Left kidney (tissue), 2 donors: ENCODE results near the gene TMEM151A. TPM values are rescaled to one million over a fixed set of nuclear protein-coding genes. Genes with fewer than 3 reads are reported as not detected.
"Not testable (repeated sequence)": the region's sequence is repeated elsewhere in the genome, so short reads cannot be mapped to it uniquely, and the experiment has no call there.

ENCODE experiments used
- DNase-seq: peaks from one replicate; pipeline ENCODE4 v3.0.0-alpha.2; 2013
- polyA plus RNA-seq: library from polyadenylated mRNA; unstranded; fragments of 120-200 nt; gene quantifications from one replicate; pipeline ENCODE4 v1.2.1, GENCODE V29; 2013; ENCODE audit not compliant: insufficient read length

TMEM151A gene
- polyA plus RNA-seq, 1 donor: not detected

DNA sequence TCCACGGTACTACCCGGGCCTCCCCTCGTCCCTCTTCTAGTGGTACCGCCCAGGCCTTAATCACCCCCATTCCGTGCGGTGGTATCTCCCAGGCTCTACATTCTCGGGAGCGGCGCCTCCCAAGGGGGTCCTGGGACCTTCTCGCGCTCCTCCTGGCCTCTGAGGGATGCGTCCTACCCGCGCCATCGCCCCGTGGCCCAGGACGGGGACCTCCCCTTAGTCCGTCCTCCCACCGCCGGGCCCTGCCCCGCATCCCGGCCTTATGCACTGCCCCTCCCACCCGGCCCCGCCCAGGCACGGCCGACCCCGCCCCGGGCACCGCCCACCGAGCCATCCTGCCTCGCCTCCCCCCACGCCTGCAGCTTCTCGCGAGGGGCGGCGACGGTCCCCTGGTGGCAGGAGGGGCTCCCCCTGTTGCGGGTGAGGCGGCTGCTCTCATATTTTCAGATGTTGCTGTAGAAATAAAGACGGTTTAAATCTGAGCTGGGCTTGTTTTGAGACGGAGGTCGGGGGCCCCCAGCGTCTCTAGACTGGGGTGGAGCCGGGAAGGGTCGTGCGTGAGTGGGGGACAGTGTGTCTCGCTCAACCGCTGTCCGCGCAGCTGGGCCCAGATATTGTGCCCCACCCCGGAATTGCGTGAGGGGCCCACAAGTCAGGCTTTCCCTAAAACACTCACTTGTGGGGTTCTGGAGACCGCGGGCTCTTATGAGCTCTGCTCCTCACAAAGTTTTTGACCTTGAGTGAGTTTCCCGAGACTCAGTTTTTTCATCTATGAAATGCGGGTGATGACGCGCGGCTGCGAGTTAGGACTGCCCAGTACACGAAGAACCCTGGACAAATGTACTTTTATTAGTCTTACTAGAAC lies 24.1 kb upstream of the TMEM151A start:
- DNase-seq: peak; percentile 90

- peak; percentile 100 for DNase-seq
These were observed 23.3 kb upstream of the TMEM151A start, which contains the start of gene RAB1B for GRCh38 chr11:66268244-66268951. Gene RAB1B, plus strand, starts transcription at chr11:66268639. Its CDS starts 41 bp downstream, at chr11:66268680.

DNA sequence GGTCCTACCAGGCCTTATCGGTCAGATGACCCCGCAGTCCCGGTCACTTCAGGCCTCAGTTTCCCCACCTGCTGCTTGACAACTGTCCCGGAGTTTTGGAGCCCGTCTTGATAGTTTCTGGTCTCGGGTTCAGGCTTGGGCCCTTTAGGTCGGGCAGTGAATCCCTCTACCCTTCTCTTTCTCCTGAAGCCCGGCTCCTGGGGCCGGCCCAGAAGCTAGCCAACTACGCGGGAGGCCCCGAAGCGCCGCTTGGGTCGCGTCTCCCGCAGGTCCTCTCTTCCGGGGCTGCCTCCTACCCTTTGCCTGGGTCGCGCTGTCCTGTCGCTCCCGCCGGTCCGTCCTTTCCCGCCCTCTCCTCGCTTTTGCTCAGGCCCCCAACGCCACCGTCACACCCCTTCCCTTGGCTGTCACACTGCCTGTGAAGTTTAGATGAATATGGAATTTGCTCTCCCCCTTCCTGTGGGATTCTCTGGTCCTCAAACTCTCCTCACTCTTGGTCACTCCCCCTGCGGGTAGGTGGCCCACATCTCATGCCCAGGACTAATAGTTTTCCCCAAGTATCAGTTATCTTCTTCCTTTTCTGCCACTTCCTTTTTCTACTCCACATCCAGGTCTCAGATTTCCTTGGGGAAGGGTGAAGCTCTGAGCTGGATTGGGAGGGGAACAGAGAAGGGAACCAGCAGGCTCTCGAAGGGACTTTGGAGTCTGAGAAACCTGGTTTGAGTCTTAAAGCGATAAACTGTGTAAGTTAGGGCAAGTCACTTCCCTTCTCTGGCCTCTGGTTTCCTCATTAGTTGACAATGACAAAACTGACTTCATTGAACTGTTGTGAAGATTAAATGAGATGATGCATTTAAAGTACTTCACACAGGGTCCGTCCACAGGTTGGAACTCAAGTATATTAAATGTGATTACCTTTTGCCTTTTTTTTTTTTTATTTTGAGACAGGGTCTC lies 22.5 kb upstream of the TMEM151A start:
- no peak for DNase-seq

- DNase-seq: no peak
These were observed 19.9 kb upstream of the TMEM151A start for GRCh38 chr11:66271816-66272215.

- DNase-seq: no peak
These were observed 19.1 kb upstream of the TMEM151A start for GRCh38 chr11:66272596-66272995.

DNA sequence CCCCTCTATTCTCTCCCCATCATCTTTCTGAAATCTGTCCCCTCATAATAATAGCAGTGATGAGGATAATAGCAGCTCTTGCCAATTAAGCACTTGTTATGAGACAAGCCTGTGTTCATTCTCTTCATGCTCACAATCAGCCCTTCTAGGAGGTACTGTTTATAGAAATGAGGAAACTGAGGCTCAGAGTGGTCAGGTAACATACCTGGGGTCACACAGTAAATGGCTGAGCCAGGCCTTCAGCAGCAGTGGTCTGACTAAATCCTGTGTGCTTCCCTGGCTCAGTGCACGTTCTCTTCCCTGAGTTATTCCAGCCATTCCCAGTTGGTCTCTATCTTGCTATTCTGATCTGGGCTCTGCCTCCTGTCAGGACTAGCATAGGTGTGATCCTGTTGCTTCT lies 17.5 kb upstream of the TMEM151A start:
- DNase-seq: no peak

GRCh38 chr11:66275396-66275795 lies 16.3 kb upstream of the TMEM151A start:
- DNase-seq: no peak

- no peak for DNase-seq
These were observed 15.6 kb upstream of the TMEM151A start for GRCh38 chr11:66275984-66276612.

GRCh38 chr11:66276619-66277018 lies 15.1 kb upstream of the TMEM151A start:
- not testable (repeated sequence) for DNase-seq

DNA sequence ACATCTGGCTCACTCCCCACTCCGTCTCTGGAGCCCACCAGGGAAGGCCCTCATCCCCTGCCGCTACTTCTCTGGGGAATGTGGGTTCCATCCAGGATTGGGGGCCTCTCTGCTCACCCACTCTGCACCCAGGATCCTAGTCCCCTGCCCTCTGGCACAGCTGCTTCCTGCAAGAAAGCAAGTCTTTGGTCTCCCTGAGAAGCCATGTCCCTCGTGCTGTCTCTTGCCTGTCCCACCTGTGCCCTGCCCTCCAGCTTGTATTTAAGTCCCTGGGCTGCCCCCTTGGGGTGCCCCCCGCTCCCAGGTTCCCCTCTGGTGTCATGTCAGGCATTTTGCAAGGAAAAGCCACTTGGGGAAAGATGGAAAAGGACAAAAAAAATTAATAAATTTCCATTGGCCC lies 14.6 kb upstream of the TMEM151A start:
- not testable (repeated sequence) for DNase-seq

DNA sequence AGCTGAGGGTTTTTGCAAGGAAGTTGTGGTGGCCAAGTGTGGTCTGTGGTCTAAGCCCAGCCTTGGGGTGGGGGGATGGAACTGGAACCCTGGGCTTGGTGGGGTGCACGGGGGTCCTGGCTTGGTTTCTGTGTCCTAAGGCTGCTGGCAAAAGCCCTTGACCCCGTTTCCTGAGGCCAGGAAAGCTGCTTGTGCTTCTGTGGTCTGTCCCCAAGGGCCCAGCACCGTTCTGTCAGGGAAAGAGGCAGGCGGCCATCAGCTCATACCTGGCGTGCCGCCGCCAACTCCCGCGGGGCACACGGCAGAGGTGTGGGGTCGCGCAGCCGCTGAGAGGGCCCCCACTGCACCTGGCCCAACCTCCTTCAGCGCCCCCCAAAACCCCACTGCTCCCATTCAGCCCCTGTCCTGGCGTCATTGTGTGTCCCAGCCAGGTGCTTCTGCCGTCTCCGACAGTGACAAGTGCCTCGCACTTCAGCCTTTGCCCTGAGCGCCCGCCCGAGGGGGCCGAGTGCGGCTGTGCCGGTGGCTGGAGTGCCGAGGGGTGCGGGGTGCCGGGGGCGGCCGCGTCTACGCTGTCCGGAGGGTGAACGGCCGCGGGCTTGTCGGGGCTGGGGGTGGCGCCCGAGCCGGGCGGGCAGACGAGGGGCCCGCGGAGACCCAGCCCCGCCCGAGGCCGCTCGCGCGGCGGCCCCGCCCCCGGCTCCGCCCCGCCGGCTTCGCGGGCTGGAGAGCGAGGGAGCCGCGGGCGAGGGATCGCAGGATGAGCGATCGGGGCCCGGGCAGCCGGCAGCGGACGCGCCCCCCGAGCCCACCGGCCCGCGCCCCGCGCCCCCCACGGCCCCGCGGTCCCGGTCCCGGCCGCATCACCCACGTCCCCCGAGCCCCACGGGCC lies 14.0 kb upstream of the TMEM151A start, which contains the start of gene CNIH2:
TSS of gene CNIH2 (plus strand) at position 705 of the 892 bp plus-strand sequence. CDS start 282 bp downstream, outside the sequence.
- DNase-seq: no peak

DNA sequence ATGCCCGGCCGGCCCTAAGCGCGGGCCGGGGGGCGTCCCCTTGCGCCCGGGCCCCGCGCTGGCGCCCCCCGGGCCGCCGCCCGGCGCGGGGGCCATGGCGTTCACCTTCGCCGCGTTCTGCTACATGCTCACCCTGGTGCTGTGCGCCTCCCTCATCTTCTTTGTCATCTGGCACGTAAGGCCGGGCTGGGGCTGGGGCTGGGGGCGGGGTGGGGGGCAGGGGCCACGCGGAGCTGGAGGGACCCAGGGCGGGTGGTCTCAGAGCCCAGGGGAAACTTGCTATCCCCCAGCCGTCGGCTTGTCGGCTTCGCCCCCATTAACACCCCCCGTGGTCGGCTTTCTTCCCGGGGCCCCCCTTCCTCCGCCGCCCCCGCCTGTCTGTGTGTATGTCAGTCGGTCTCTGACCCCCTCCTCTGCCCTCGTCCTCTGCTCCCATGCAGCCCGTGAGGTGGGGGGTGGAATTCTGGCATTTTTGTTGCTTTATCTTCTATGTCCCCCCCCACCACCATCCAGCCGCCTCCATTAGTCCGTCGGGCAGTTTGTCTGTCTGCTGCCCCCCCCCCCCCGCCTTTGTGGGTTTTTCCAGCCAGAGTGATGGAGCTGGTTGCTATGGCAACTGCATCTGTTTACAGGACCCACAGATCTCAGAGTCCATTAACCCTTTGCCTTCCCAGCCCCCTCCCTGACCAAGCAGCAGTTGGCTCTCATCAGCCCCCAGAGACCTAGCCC lies 13.2 kb upstream of the TMEM151A start:
- DNase-seq: no peak

- DNase-seq: no peak
These were observed 12.5 kb upstream of the TMEM151A start for GRCh38 chr11:66279092-66279734.

- DNase-seq: no peak
These were observed 11.3 kb upstream of the TMEM151A start for GRCh38 chr11:66280428-66280827.

- no peak for DNase-seq
These were observed 10.7 kb upstream of the TMEM151A start for GRCh38 chr11:66281001-66281400.

DNA sequence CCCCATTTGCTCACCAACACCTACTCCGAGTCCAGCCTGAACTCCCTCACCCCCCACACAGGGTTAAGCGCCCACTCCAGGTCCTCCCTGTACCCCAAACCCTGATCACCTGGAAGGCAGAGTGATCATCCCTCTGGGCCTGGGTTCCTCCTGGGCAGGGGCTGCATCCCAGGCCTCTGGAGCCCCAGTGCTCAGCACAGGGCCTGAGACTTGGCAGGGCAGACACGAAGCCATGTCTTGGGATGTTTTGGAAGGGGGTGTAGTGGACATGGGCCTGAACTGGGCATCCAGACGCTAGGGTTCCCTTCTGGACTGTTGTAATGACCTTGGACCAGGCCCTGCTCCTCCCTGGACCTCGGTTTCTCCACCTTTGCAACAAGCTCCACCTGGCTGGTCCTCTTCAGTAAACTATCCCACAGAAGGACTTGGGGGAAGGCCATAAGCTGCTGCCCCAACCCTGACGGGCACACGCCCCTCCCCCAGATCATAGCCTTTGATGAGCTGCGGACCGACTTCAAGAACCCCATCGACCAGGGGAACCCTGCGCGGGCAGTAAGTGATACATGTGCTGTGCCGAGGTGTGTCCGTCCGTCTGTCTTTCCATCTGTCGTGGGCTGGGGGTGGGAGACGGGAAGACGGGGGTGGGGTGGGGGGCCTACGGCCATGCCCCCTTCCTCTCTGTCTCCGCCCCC lies 9.8 kb upstream of the TMEM151A start:
- DNase-seq: no peak

DNA sequence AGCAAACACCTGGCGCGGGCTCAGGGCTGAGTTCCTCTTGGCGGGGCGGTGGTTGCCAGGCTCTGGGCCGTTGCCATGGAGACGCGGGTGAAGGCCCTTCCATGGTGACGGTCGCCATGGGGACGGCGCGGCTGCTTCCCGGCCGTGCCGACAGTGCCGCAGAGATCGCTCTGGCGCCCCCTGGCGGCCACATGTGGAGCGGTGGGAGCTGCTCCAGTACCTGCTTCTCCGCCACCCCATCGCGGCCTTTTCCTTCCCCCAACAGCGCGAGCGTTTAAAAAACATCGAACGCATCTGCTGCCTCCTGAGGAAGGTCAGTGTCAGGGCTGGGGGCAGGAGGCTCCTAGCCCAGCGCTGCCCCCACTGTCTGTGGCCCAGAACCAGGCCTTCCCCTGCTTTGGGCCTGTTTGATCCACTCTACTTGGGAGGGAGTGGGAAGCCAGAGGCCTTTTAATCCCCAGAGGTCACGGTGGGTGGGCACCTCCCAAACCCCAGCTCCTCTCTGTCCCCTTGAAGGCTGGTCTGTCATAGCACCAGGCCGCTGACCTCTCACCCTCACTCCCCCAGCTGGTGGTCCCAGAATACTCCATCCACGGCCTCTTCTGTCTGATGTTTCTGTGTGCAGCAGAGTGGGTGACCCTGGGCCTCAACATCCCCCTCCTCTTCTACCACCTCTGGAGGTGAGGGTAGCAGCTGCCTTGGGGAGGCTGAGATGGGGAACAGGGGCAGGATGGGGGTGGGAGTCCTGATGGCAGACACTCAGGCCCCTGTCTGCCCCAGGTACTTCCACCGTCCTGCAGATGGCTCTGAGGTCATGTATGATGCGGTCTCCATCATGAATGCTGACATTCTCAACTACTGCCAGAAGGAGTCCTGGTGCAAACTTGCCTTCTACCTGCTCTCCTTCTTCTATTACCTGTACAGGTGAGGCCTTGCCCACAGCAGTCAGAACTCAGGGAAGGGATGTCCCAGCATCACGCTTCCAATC lies 8.9 kb upstream of the TMEM151A start:
- DNase-seq: peak; percentile 95
